K562 (cell line): ENCODE data around the gene TMEM89.
A peak's percentile ranks its signal among the peaks of the same experiment; 100 is the strongest.

Experiments
- EGR1 ChIP-seq: fragments of 450-650 bp; conservative IDR thresholded peaks from 2 replicates; pipeline ENCODE4 v1.6.1; 2017; ENCODE audit warnings: mild to moderate bottlenecking
- MXI1 ChIP-seq: IDR thresholded peaks from 2 replicates; pipeline ENCODE4 v1.6.1; 2011; ENCODE audit warnings: low read depth, mild to moderate bottlenecking, improper control_type of control experiment, low read length
- POLR2A ChIP-seq: fragments of 450-650 bp; conservative IDR thresholded peaks from 2 replicates; pipeline ENCODE4 v1.6.1; 2016
- TBL1XR1 ChIP-seq, 2 experiments: IDR thresholded peaks; 2 replicates each; pipeline ENCODE4 v1.6.1; 2012; ENCODE audit warnings: improper control_type of control experiment in 2 of 2, low read length in 2 of 2, mild to moderate bottlenecking in 1 of 2

GRCh38 chr3:48663489-48664312 lies 42.1 kb upstream of the TMEM89 start:
- TF ChIP-seq POLR2A (peak; percentile 81), TBL1XR1 (IDR thresholded peaks at IDR 0.05; ENCODE audit: low read length in 2 of 2) (no peak), EGR1 (peak; percentile 70), MXI1 (peak; percentile 39; the same call in 1 of the 2 replicates)
